ENCODE data around the gene KIAA1958. TPM values are rescaled to one million over a fixed set of nuclear protein-coding genes. Genes with fewer than 3 reads are reported as not detected.

KIAA1958 gene
- total RNA-seq, result 10.9 and 20.1 TPM in 2 replicates
- polyA plus RNA-seq, result 9.9 and 16.6 TPM in 2 replicates

GRCh38 chr9:112486221-112487007 is at the start of gene KIAA1958:
TSS of gene KIAA1958 (plus strand) at chr9:112486827. CDS start at chr9:112574081, 87,254 bp downstream.
- Histone ChIP-seq H3K36me3 (no peaks in the 10 kb centered on the region), H3K27ac (peak within 1 kb of the TSS; percentile 98), H3K4me1 (ENCODE audit: low read depth) (peaks cover 25% of the 10 kb centered on the region), H3K4me3 (peak within 1 kb of the TSS; percentile 100), H3K27me3 (no peaks in the 10 kb centered on the region), H3K9me3 (ENCODE audit: low read depth) (no peaks in the 10 kb centered on the region)
- TF ChIP-seq CTCF (IDR thresholded peaks at IDR 0.05; ENCODE audit: low read depth, low read length), result no peak
- DNase-seq (ENCODE audit: low read depth in 1 of 2, low spot score in 1 of 2), result peak; percentile 73 to 91

GRCh38 chr9:112437406-112437805 is 49.2 kb upstream of the KIAA1958 start:
- H3K27me3 ChIP-seq, result no peaks in the 10 kb centered on the region
- H3K4me1 ChIP-seq (ENCODE audit: low read depth), result no peaks in the 10 kb centered on the region
- H3K27ac ChIP-seq, result no peak overlapping the region
- no peak for DNase-seq (ENCODE audit: low read depth in 1 of 2, low spot score in 1 of 2)
- no peaks in the 10 kb centered on the region for H3K9me3 ChIP-seq (ENCODE audit: low read depth)
- TF ChIP-seq CTCF (IDR thresholded peaks at IDR 0.05; ENCODE audit: low read depth, low read length), result no peak
- H3K4me3 ChIP-seq, result no peak overlapping the region
- H3K36me3 ChIP-seq, result peaks cover 6% of the 10 kb centered on the region

- no peak for DNase-seq (ENCODE audit: low read depth in 1 of 2, low spot score in 1 of 2)
- Histone ChIP-seq H3K27ac (no peak overlapping the region), H3K4me3 (no peak overlapping the region), H3K36me3 (peaks cover 6% of the 10 kb centered on the region), H3K9me3 (ENCODE audit: low read depth) (no peaks in the 10 kb centered on the region), H3K4me1 (ENCODE audit: low read depth) (no peaks in the 10 kb centered on the region), H3K27me3 (no peaks in the 10 kb centered on the region)
- TF ChIP-seq CTCF (IDR thresholded peaks at IDR 0.05; ENCODE audit: low read depth, low read length), result no peak
Observed at GRCh38 chr9:112439171-112439570, 47.5 kb upstream of the KIAA1958 start.

- Histone ChIP-seq H3K36me3 (peaks cover 6% of the 10 kb centered on the region), H3K4me3 (no peak overlapping the region), H3K27me3 (no peaks in the 10 kb centered on the region), H3K9me3 (ENCODE audit: low read depth) (no peaks in the 10 kb centered on the region), H3K4me1 (ENCODE audit: low read depth) (no peaks in the 10 kb centered on the region), H3K27ac (no peak overlapping the region)
- no peak for DNase-seq (ENCODE audit: low read depth in 1 of 2, low spot score in 1 of 2)
- TF ChIP-seq CTCF (IDR thresholded peaks at IDR 0.05; ENCODE audit: low read depth, low read length), result no peak
Observed at GRCh38 chr9:112439825-112440224, 46.8 kb upstream of the KIAA1958 start.

GRCh38 chr9:112443200-112443599 is 43.4 kb upstream of the KIAA1958 start:
- Histone ChIP-seq H3K9me3 (ENCODE audit: low read depth) (no peaks in the 10 kb centered on the region), H3K4me1 (ENCODE audit: low read depth) (no peaks in the 10 kb centered on the region), H3K27me3 (no peaks in the 10 kb centered on the region), H3K27ac (no peak overlapping the region), H3K36me3 (peaks cover 8% of the 10 kb centered on the region), H3K4me3 (no peak overlapping the region)
- TF ChIP-seq CTCF (IDR thresholded peaks at IDR 0.05; ENCODE audit: low read depth, low read length), result peak; percentile 56
- peak in 1 of 2 donors; percentile 41 for DNase-seq (ENCODE audit: low read depth in 1 of 2, low spot score in 1 of 2)

Measured in cardiac muscle cell (in vitro differentiated cells and primary cell).